ENCODE data around the gene COL12A1. TPM values are rescaled to one million over a fixed set of nuclear protein-coding genes. Genes with fewer than 3 reads are reported as not detected.
A peak's percentile ranks its signal among the peaks of the same experiment; 100 is the strongest.

COL12A1 gene
- total RNA-seq, 1 donor from 2014 or later: 2,335 TPM

GRCh38 chr6:75213112-75213511 lies 7.3 kb upstream of the COL12A1 start:
- Mint-ChIP-seq H3K9me3 (ENCODE audit: unreplicated experiment) (no peaks in the 10 kb centered on the region), H3K36me3 (ENCODE audit: unreplicated experiment) (no peaks in the 10 kb centered on the region), H3K27ac (ENCODE audit: unreplicated experiment) (no peak overlapping the region), H3K4me1 (ENCODE audit: unreplicated experiment) (peaks cover 53% of the 10 kb centered on the region), H3K4me3 (ENCODE audit: unreplicated experiment) (no peak overlapping the region), H3K27me3 (ENCODE audit: unreplicated experiment) (no peaks in the 10 kb centered on the region)
- no peak for DNase-seq (ENCODE audit: extremely low spot score, unreplicated experiment)
- TF ChIP-seq, protein P1, sequence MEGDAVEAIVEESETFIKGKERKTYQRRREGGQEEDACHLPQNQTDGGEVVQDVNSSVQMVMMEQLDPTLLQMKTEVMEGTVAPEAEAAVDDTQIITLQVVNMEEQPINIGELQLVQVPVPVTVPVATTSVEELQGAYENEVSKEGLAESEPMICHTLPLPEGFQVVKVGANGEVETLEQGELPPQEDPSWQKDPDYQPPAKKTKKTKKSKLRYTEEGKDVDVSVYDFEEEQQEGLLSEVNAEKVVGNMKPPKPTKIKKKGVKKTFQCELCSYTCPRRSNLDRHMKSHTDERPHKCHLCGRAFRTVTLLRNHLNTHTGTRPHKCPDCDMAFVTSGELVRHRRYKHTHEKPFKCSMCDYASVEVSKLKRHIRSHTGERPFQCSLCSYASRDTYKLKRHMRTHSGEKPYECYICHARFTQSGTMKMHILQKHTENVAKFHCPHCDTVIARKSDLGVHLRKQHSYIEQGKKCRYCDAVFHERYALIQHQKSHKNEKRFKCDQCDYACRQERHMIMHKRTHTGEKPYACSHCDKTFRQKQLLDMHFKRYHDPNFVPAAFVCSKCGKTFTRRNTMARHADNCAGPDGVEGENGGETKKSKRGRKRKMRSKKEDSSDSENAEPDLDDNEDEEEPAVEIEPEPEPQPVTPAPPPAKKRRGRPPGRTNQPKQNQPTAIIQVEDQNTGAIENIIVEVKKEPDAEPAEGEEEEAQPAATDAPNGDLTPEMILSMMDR (IDR thresholded peaks at IDR 0.05): no peak

- peaks cover 56% of the 10 kb centered on the region for H3K4me1 Mint-ChIP-seq (ENCODE audit: unreplicated experiment)
- no peaks in the 10 kb centered on the region for H3K36me3 Mint-ChIP-seq (ENCODE audit: unreplicated experiment)
- no peak for DNase-seq (ENCODE audit: extremely low spot score, unreplicated experiment)
- TF ChIP-seq, protein P1 (IDR thresholded peaks at IDR 0.05): no peak
- no peak overlapping the region for H3K4me3 Mint-ChIP-seq (ENCODE audit: unreplicated experiment)
- no peak overlapping the region for H3K27ac Mint-ChIP-seq (ENCODE audit: unreplicated experiment)
- no peaks in the 10 kb centered on the region for H3K27me3 Mint-ChIP-seq (ENCODE audit: unreplicated experiment)
- no peaks in the 10 kb centered on the region for H3K9me3 Mint-ChIP-seq (ENCODE audit: unreplicated experiment)
Measured at GRCh38 chr6:75211920-75212590, 6.2 kb upstream of the COL12A1 start.

DNA sequence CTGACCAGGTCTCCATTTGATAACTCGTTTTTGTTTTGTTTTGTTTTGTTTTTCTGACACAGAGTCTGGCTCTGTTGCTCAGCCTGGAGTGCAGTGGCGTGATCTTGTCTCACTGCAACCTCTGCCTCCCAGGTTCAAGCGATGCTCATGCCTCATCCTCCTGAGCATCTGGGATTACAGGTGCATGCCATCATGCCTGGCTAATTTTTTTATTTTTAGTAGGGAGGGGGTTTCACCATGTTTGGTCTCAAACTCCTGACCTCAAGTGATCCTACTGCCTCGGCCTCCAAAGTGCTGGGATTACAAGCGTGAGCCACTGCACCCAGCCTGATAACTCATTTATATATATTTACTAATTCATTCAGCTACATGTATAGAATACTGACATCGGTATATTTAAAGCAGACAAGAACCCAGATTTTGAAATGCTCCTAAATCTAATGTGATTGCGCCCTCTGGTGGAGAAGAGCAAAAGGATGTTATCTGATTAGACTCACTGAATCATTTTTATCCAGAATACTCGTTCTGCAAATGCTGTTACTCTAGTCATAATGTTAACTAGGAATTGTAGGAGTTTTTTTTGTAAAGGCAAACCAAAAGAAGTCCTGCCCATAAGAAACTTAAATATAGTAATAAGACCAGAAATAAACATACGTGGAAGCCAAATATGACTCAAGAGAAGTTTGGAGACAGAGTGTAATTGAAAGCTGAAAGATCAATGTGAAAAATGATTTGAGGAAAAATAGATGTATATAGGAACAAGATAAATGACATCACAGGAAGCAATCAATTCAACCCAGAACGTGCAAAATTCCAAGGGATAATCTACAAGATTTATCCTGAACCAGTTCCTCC lies 5.3 kb upstream of the COL12A1 start:
- DNase-seq (ENCODE audit: extremely low spot score, unreplicated experiment): no peak
- no peaks in the 10 kb centered on the region for H3K27me3 Mint-ChIP-seq (ENCODE audit: unreplicated experiment)
- H3K27ac Mint-ChIP-seq (ENCODE audit: unreplicated experiment): no peak overlapping the region
- TF ChIP-seq, protein P1 (IDR thresholded peaks at IDR 0.05): peak; percentile 84
- H3K36me3 Mint-ChIP-seq (ENCODE audit: unreplicated experiment): no peaks in the 10 kb centered on the region
- H3K9me3 Mint-ChIP-seq (ENCODE audit: unreplicated experiment): no peaks in the 10 kb centered on the region
- H3K4me3 Mint-ChIP-seq (ENCODE audit: unreplicated experiment): no peak overlapping the region
- H3K4me1 Mint-ChIP-seq (ENCODE audit: unreplicated experiment): peaks cover 61% of the 10 kb centered on the region

GRCh38 chr6:75209184-75209723 lies 3.4 kb upstream of the COL12A1 start:
- peaks cover 61% of the 10 kb centered on the region for H3K4me1 Mint-ChIP-seq (ENCODE audit: unreplicated experiment)
- TF ChIP-seq, protein P1 (IDR thresholded peaks at IDR 0.05): peak; percentile 14
- peaks cover 9% of the 10 kb centered on the region for H3K36me3 Mint-ChIP-seq (ENCODE audit: unreplicated experiment)
- H3K27me3 Mint-ChIP-seq (ENCODE audit: unreplicated experiment): no peaks in the 10 kb centered on the region
- no peak for DNase-seq (ENCODE audit: extremely low spot score, unreplicated experiment)
- peak overlapping the region; percentile 71 for H3K27ac Mint-ChIP-seq (ENCODE audit: unreplicated experiment)
- H3K9me3 Mint-ChIP-seq (ENCODE audit: unreplicated experiment): no peaks in the 10 kb centered on the region
- H3K4me3 Mint-ChIP-seq (ENCODE audit: unreplicated experiment): peak overlapping the region; percentile 66

Data from osteocyte (in vitro differentiated cells).